Keratinocyte (primary cell): Measurements from ENCODE around the gene TJP2. TPM values are rescaled to one million over a fixed set of nuclear protein-coding genes. Genes with fewer than 3 reads are reported as not detected.

Experiments
- DNase-seq: peaks from one replicate; pipeline ENCODE4 v3.0.0-alpha.2; 2011; ENCODE audit warnings: low read depth, missing footprints, low spot score
- FAIRE-seq: peaks from 2 replicates; lab custom pipeline; 2011; peaks lifted over from hg19 to GRCh38; lab: Jason Lieb, UNC
- H2AFZ ChIP-seq: 2 replicates; pipeline ENCODE4 v1.6.0; 2012; ENCODE audit warnings: low read length, control low read depth, inconsistent platforms; ENCODE audit not compliant: control insufficient read depth
- H3K27ac ChIP-seq: 2 replicates; pipeline ENCODE4 v1.5.1; 2011; ENCODE audit warnings: low read length; ENCODE audit not compliant: control insufficient read depth, insufficient read depth
- H3K27me3 ChIP-seq: 3 replicates; pipeline ENCODE4 v1.6.0; 2011; ENCODE audit warnings: low read length; ENCODE audit not compliant: control insufficient read depth, insufficient read depth; ENCODE audit errors: extremely low read depth
- H3K36me3 ChIP-seq, 2 experiments: 2 replicates in 1 of 2; 3 replicates in 1 of 2; pipeline ENCODE4 v1.5.1; 2011; ENCODE audit warnings: low read length in 2 of 2, mild to moderate bottlenecking in 1 of 2; ENCODE audit not compliant: control insufficient read depth in 2 of 2, insufficient read depth in 2 of 2; ENCODE audit errors: extremely low read depth in 1 of 2
- H3K4me1 ChIP-seq: 3 replicates; pipeline ENCODE4 v1.5.1; 2011; ENCODE audit warnings: low read length; ENCODE audit not compliant: control insufficient read depth, insufficient read depth; ENCODE audit errors: extremely low read depth
- H3K4me2 ChIP-seq: 3 replicates; pipeline ENCODE4 v1.6.0; 2011; ENCODE audit warnings: low read depth, low read length; ENCODE audit not compliant: control insufficient read depth, insufficient read depth; ENCODE audit errors: extremely low read depth
- H3K4me3 ChIP-seq, 3 experiments: fragments of 200-600 bp in 1 of 3; sonication (generic) in 1 of 3; 2 replicates in 2 of 3; 3 replicates in 1 of 3; pipeline ENCODE4 v1.5.1; 2011 to 2016; ENCODE audit warnings: low read length in 3 of 3, mild to moderate bottlenecking in 3 of 3, control low read depth in 2 of 3, inconsistent platforms in 1 of 3, low read depth in 1 of 3, mixed read lengths in 1 of 3, mixed run types in 1 of 3, moderate library complexity in 1 of 3; ENCODE audit not compliant: control insufficient read depth in 2 of 3, insufficient read depth in 2 of 3; ENCODE audit errors: extremely low read depth in 1 of 3
- H3K79me2 ChIP-seq: 2 replicates; pipeline ENCODE4 v1.6.0; 2012; ENCODE audit warnings: low read length; ENCODE audit not compliant: control insufficient read depth, insufficient read depth
- H3K9ac ChIP-seq: 3 replicates; pipeline ENCODE4 v1.6.0; 2011; ENCODE audit warnings: low read length; ENCODE audit not compliant: control insufficient read depth, insufficient read depth; ENCODE audit errors: extremely low read depth
- H3K9me1 ChIP-seq: 3 replicates; pipeline ENCODE4 v1.6.0; 2011; ENCODE audit warnings: low read length; ENCODE audit not compliant: control insufficient read depth, insufficient read depth; ENCODE audit errors: extremely low read depth
- H3K9me3 ChIP-seq: 2 replicates; pipeline ENCODE4 v1.5.1; 2012; ENCODE audit warnings: low read depth, low read length; ENCODE audit not compliant: control insufficient read depth
- H4K20me1 ChIP-seq: 3 replicates; pipeline ENCODE4 v1.6.0; 2011; ENCODE audit warnings: low read length; ENCODE audit not compliant: control insufficient read depth, insufficient read depth; ENCODE audit errors: extremely low read depth
- EZH2 ChIP-seq: IDR thresholded peaks from one replicate; pipeline ENCODE4 v1.6.1; 2012; ENCODE audit warnings: inconsistent platforms, mild to moderate bottlenecking, low read length, moderate library complexity
- dilution Hi-C: fragments of 300-500 bp; cut with MboI; formaldehyde crosslinking; loops from one replicate; pipeline ENCODE4 v1.7.0; 2020; ENCODE audit warnings: low sequenced_read_pairs; ENCODE audit not compliant: extremely low pct_ligation_motif_present
- polyA plus RNA-seq, 5 experiments: library from polyadenylated mRNA; depleted of rRNA in 3 of 5; stranded (reverse) in 3 of 5; stranded (forward) in 1 of 5; unstranded in 1 of 5; fragments of >200 nt; gene quantifications; 1 replicate in 1 of 5; 2 replicates in 3 of 5; 3 replicates in 1 of 5; pipeline versions ENCODE4 v1.2.1 to v1.2.3, GENCODE V29; 2011 to 2012; ENCODE audit warnings: missing spikeins in 2 of 5, low read depth in 1 of 5, low replicate concordance in 1 of 5
- TF ChIP-seq, protein P1 (sequence below), 3 experiments: IDR thresholded peaks in 1 of 3; conservative IDR thresholded peaks in 1 of 3; optimal IDR thresholded peaks in 1 of 3; 2 replicates in 2 of 3; 3 replicates in 1 of 3; pipeline versions ENCODE3 to v1.5.1; 2011; ENCODE audit warnings: low read length in 3 of 3, mild to moderate bottlenecking in 3 of 3, moderate library complexity in 2 of 3, control low read depth in 1 of 3, inconsistent platforms in 1 of 3; ENCODE audit not compliant: insufficient read depth in 2 of 3; ENCODE audit errors: extremely low read depth in 1 of 3

TJP2 gene
- polyA plus RNA-seq, 1 donor (not counting 4 experiments of a cell fraction or from before 2014, with no cell fraction given), result 74.8 TPM

DNA sequence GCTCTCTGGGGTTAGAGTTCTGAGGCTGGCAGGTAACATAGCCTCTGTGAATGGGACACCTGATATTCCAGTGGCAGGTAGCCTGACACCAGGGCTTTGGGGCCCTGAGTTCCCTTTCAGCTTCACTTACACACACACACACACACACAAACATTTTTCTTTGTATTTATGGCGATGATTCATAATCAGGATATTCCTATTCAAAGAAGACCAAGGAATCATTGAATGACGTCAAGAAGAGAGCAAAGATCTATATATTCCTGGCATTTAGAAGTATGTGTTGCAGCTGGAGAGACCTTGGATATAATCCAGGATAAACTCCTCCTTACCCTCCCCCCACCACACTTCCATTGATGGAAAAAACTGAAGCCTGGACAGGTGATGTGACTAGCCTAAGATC, 143.0 kb downstream of the TJP2 start:
- H3K79me2 ChIP-seq, result no peaks in the 10 kb centered on the region
- no peaks in the 10 kb centered on the region for H3K9me1 ChIP-seq
- no peaks in the 10 kb centered on the region for H4K20me1 ChIP-seq
- FAIRE-seq, result no peak
- TF ChIP-seq EZH2, result no peak
- TF ChIP-seq, protein P1, sequence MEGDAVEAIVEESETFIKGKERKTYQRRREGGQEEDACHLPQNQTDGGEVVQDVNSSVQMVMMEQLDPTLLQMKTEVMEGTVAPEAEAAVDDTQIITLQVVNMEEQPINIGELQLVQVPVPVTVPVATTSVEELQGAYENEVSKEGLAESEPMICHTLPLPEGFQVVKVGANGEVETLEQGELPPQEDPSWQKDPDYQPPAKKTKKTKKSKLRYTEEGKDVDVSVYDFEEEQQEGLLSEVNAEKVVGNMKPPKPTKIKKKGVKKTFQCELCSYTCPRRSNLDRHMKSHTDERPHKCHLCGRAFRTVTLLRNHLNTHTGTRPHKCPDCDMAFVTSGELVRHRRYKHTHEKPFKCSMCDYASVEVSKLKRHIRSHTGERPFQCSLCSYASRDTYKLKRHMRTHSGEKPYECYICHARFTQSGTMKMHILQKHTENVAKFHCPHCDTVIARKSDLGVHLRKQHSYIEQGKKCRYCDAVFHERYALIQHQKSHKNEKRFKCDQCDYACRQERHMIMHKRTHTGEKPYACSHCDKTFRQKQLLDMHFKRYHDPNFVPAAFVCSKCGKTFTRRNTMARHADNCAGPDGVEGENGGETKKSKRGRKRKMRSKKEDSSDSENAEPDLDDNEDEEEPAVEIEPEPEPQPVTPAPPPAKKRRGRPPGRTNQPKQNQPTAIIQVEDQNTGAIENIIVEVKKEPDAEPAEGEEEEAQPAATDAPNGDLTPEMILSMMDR (optimal IDR thresholded peaks at IDR 0.05 in 1 of 3, IDR thresholded peaks at IDR 0.05 in 1 of 3, conservative IDR thresholded peaks at IDR 0.05 in 1 of 3; ENCODE audit: extremely low read depth in 1 of 3, insufficient read depth in 2 of 3, low read length in 3 of 3), result no peak
- no peak overlapping the region for H3K4me2 ChIP-seq
- peaks cover 7% of the 10 kb centered on the region for H3K9me3 ChIP-seq
- dilution Hi-C loops, result no loop called here
- no peak overlapping the region for H3K27ac ChIP-seq
- no peak for DNase-seq
- H3K27me3 ChIP-seq, result no peaks in the 10 kb centered on the region
- H2AFZ ChIP-seq, result no peak overlapping the region
- peaks cover 5% of the 10 kb centered on the region for H3K4me1 ChIP-seq
- no peaks in the 10 kb centered on the region for H3K36me3 ChIP-seq
- no peak overlapping the region for H3K9ac ChIP-seq
- H3K4me3 ChIP-seq, result no peak overlapping the region

DNA sequence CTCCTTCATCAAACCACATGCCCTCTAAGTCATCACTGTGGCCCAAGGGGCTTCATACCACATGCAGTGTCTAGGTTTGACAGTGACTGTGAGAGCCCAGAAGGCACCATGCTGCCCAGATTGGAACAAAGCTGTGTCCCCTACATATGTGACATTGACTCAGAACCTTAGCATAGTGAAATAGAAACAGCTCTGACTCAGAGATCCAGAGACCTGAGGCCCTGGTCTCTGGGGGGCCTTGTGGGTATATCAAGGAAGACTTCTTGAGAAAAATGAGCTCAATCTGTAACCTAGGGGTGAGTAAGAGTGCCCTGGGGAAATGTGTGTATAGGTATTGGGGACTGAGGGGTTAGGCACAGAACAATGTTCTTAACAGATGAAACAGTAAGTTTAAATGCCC, 143.8 kb downstream of the TJP2 start:
- no peak for DNase-seq
- Histone ChIP-seq H2AFZ (no peak overlapping the region), H3K27me3 (no peaks in the 10 kb centered on the region), H3K4me3 (no peak overlapping the region), H3K9me1 (no peaks in the 10 kb centered on the region), H3K27ac (no peak overlapping the region), H3K36me3 (no peaks in the 10 kb centered on the region), H3K4me2 (no peak overlapping the region), H3K9me3 (peaks cover 3% of the 10 kb centered on the region), H4K20me1 (no peaks in the 10 kb centered on the region), H3K9ac (no peak overlapping the region), H3K4me1 (peaks cover 5% of the 10 kb centered on the region), H3K79me2 (no peaks in the 10 kb centered on the region)
- dilution Hi-C loops, result no loop called here
- TF ChIP-seq, protein P1 (optimal IDR thresholded peaks at IDR 0.05 in 1 of 3, IDR thresholded peaks at IDR 0.05 in 1 of 3, conservative IDR thresholded peaks at IDR 0.05 in 1 of 3; ENCODE audit: extremely low read depth in 1 of 3, insufficient read depth in 2 of 3, low read length in 3 of 3), result no peak
- no peak for FAIRE-seq
